Bronchial epithelial cell (primary cell): ENCODE data around the gene LBX2. TPM values are rescaled to one million over a fixed set of nuclear protein-coding genes. Genes with fewer than 3 reads are reported as not detected.

ENCODE experiments used
- DNase-seq: peaks from one replicate; pipeline ENCODE4 v3.0.0-alpha.2; 2010; ENCODE audit warnings: low read depth
- FAIRE-seq: peaks from 2 replicates; lab custom pipeline; 2011; peaks lifted over from hg19 to GRCh38; lab: Jason Lieb, UNC
- H3K27me3 ChIP-seq: 2 replicates; pipeline ENCODE4 v1.5.1; 2011; ENCODE audit warnings: low read length; ENCODE audit not compliant: control insufficient read depth, insufficient read depth
- H3K36me3 ChIP-seq: 2 replicates; pipeline ENCODE4 v1.5.1; 2011; ENCODE audit warnings: low read length; ENCODE audit not compliant: control insufficient read depth, insufficient read depth
- H3K4me3 ChIP-seq: 2 replicates; pipeline ENCODE4 v1.5.1; 2011; ENCODE audit warnings: mild to moderate bottlenecking, low read depth, low read length, control low read depth
- CTCF ChIP-seq: IDR thresholded peaks from 2 replicates; pipeline ENCODE4 v1.5.1; 2011; ENCODE audit warnings: mild to moderate bottlenecking, moderate library complexity, low read length, control low read depth, inconsistent platforms; ENCODE audit not compliant: insufficient read depth, severe bottlenecking
- total RNA-seq: library from RNA; depleted of rRNA; stranded (reverse); fragments of >200 nt; gene quantifications from 2 replicates; pipeline ENCODE4 v1.2.1, GENCODE V29; 2014

The LBX2 gene
- total RNA-seq, 1 donor from 2014 or later: 0.53 TPM

GRCh38 chr2:74481431-74481830, 18.0 kb downstream of the LBX2 start:
- FAIRE-seq (no peak), DNase-seq (no peak)
- Histone ChIP-seq H3K27me3 (no peaks in the 10 kb centered on the region), H3K36me3 (peaks cover 8% of the 10 kb centered on the region), H3K4me3 (peak overlapping the region; percentile 91)
- TF ChIP-seq CTCF: no peak

GRCh38 chr2:74474899-74475298, 24.5 kb downstream of the LBX2 start:
- Histone ChIP-seq H3K36me3 (peaks cover 6% of the 10 kb centered on the region), H3K4me3 (no peak overlapping the region), H3K27me3 (no peaks in the 10 kb centered on the region)
- FAIRE-seq (no peak), DNase-seq (no peak)
- peak; percentile 44 for TF ChIP-seq CTCF

GRCh38 chr2:74474481-74474880, 24.9 kb downstream of the LBX2 start:
- no peak for DNase-seq
- H3K27me3 ChIP-seq: no peaks in the 10 kb centered on the region
- peaks cover 6% of the 10 kb centered on the region for H3K36me3 ChIP-seq

GRCh38 chr2:74472945-74473258, 26.5 kb downstream of the LBX2 start:
- peak; percentile 10 for DNase-seq
- peak overlapping the region; percentile 84 for H3K4me3 ChIP-seq

More at GRCh38 chr2:74474481-74474880, 24.9 kb downstream of the LBX2 start:
- no peak overlapping the region for H3K4me3 ChIP-seq
- TF ChIP-seq CTCF: no peak
- no peak for FAIRE-seq

GRCh38 chr2:74472086-74472944, 27.1 kb downstream of the LBX2 start, which contains the start of gene MRPL53:
Gene MRPL53 (minus strand): TSS chr2:74472680. CDS start chr2:74472660, 20 bp downstream.
- H3K4me3 ChIP-seq: peak within 1 kb of the TSS; percentile 84
- H3K36me3 ChIP-seq: peaks cover 6% of the 10 kb centered on the region
- no peaks in the 10 kb centered on the region for H3K27me3 ChIP-seq
- FAIRE-seq (no peak), DNase-seq (peak; percentile 87)
- TF ChIP-seq CTCF: no peak

More at GRCh38 chr2:74472945-74473258, 26.5 kb downstream of the LBX2 start:
- H3K27me3 ChIP-seq: no peaks in the 10 kb centered on the region
- FAIRE-seq: no peak
- TF ChIP-seq CTCF: no peak
- H3K36me3 ChIP-seq: peaks cover 6% of the 10 kb centered on the region
